Tibial artery (tissue), 4 donors: ENCODE results near the gene IYD.

Experiments used
- DNase-seq, 2 donors: peaks; one replicate each; pipeline ENCODE4 v3.0.0-alpha.2; 2019
- H3K27ac ChIP-seq, 2 donors: fragments of 200-600 bp; sonication (generic) in 1 of 2; 1 replicate in 1 of 2; 2 replicates in 1 of 2; pipeline ENCODE4 v1.5.1; 2018 to 2019; ENCODE audit warnings: mild to moderate bottlenecking in 1 of 2
- H3K27me3 ChIP-seq, 2 donors: fragments of 200-600 bp; sonication (generic) in 1 of 2; one replicate each; pipeline versions ENCODE4 v1.5.1 to v1.6.0; 2016 to 2019
- H3K36me3 ChIP-seq, 3 donors: fragments of 200-600 bp; sonication (generic) in 2 of 3; one replicate each; pipeline ENCODE4 v1.5.1; 2016 to 2019; ENCODE audit warnings: mild to moderate bottlenecking in 2 of 3
- H3K4me1 ChIP-seq, 4 donors: fragments of 200-600 bp; sonication (generic) in 2 of 4; 1 replicate in 3 of 4; 2 replicates in 1 of 4; pipeline ENCODE4 v1.5.1; 2016 to 2019
- H3K4me3 ChIP-seq, 2 donors: fragments of 200-600 bp; sonication (generic) in 1 of 2; 1 replicate in 1 of 2; 2 replicates in 1 of 2; pipeline ENCODE4 v1.5.1; 2018 to 2019; ENCODE audit warnings: mild to moderate bottlenecking in 2 of 2
- H3K9me3 ChIP-seq, 3 donors: fragments of 200-600 bp; sonication (generic) in 1 of 3; one replicate each; pipeline ENCODE4 v1.5.1; 2016 to 2019
- CTCF ChIP-seq, 2 experiments: fragments of 200-600 bp in 1 of 2; fragments of 450-650 bp in 1 of 2; IDR thresholded peaks; one replicate each; pipeline ENCODE4 v1.5.1; 2017 to 2019; ENCODE audit warnings: antibody characterized with exemption in 2 of 2, mild to moderate bottlenecking in 1 of 2, moderate library complexity in 1 of 2
- intact Hi-C: fragments of 100-400 bp; cut with DNase I; formaldehyde crosslinking; loops from one replicate; pipeline ENCODE4 v1.15.0; 2023; ENCODE audit warnings: low total_unique reads

IYD gene

DNA sequence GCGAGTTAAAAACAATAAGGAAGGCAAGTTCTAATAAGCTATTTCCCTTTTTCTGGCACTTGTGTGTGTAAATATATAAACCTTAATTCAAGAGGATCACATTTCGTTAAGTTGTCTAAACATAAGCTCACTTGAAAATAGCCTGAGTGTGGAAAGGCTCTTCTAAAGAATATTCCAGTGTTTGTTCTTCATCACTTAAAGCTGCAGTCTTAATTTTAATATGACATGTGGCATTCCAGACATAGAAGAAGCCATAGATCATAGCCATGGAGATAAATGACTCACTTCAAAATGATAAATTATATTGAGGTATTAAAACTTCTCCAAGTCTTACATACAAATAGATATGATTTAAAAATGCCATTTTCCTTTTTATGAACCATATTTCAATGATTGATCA is 42.1 kb downstream of the IYD start:
- no peak for TF ChIP-seq CTCF (IDR thresholded peaks at IDR 0.05)
- H3K36me3 ChIP-seq: no peaks in the 10 kb centered on the region
- intact Hi-C loops: no loop called here
- no peak overlapping the region for H3K27ac ChIP-seq
- H3K4me3 ChIP-seq: no peak overlapping the region
- no peaks in the 10 kb centered on the region for H3K9me3 ChIP-seq
- peaks cover 0 to 13% (median 10%) of the 10 kb centered on the region in 4 donors for H3K4me1 ChIP-seq
- DNase-seq: no peak
- no peaks in the 10 kb centered on the region for H3K27me3 ChIP-seq

GRCh38 chr6:150412221-150412620 is 43.4 kb downstream of the IYD start:
- no peak for TF ChIP-seq CTCF (IDR thresholded peaks at IDR 0.05)
- H3K4me1 ChIP-seq: peaks cover 0 to 13% (median 10%) of the 10 kb centered on the region in 4 donors
- H3K27me3 ChIP-seq: peaks cover 0 to 2% of the 10 kb centered on the region in 2 donors
- no peak overlapping the region for H3K4me3 ChIP-seq
- DNase-seq: no peak
- intact Hi-C loops: no loop called here
- H3K27ac ChIP-seq: no peak overlapping the region
- H3K9me3 ChIP-seq: no peaks in the 10 kb centered on the region
- no peaks in the 10 kb centered on the region for H3K36me3 ChIP-seq

GRCh38 chr6:150413198-150413597 is 44.4 kb downstream of the IYD start:
- intact Hi-C loops: no loop called here
- Histone ChIP-seq H3K4me1 (peaks cover 0 to 13% (median 10%) of the 10 kb centered on the region in 4 donors), H3K9me3 (no peaks in the 10 kb centered on the region), H3K36me3 (no peaks in the 10 kb centered on the region), H3K4me3 (no peak overlapping the region), H3K27ac (no peak overlapping the region), H3K27me3 (peaks cover 0 to 2% of the 10 kb centered on the region in 2 donors)
- TF ChIP-seq CTCF (IDR thresholded peaks at IDR 0.05): no peak
- DNase-seq: no peak

GRCh38 chr6:150413781-150414281 is 45.0 kb downstream of the IYD start:
- H3K27ac ChIP-seq: no peak overlapping the region
- H3K9me3 ChIP-seq: no peaks in the 10 kb centered on the region
- H3K27me3 ChIP-seq: peaks cover 0 to 2% of the 10 kb centered on the region in 2 donors
- intact Hi-C loops: no loop called here
- no peak for TF ChIP-seq CTCF (IDR thresholded peaks at IDR 0.05)
- H3K4me1 ChIP-seq: peaks cover 0 to 17% (median 9%) of the 10 kb centered on the region in 4 donors
- no peaks in the 10 kb centered on the region for H3K36me3 ChIP-seq
- H3K4me3 ChIP-seq: no peak overlapping the region
- no peak for DNase-seq

DNA sequence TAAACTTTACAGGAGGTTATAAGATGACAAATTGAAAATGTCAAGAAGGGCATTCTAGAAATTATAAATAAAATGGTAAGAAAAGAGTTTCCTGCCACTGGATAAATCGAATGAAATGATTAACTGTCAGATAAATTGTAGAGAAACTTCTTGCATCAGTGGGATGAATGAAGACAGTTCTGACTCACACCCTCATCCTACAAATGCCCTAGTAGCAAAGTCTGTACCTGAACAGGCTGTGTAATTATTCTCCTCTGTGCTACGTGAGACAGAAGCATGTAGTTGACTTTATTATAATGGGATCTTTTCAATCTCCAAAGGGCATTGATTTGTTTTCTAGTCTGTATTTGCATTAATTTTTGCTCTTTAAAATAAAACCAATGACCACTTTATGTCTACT is 47.3 kb downstream of the IYD start:
- no peak for DNase-seq
- Histone ChIP-seq H3K4me3 (no peak overlapping the region), H3K36me3 (no peaks in the 10 kb centered on the region), H3K27me3 (peaks cover 0 to 2% of the 10 kb centered on the region in 2 donors), H3K27ac (no peak overlapping the region), H3K4me1 (peaks cover 0 to 9% (median 0%) of the 10 kb centered on the region in 4 donors), H3K9me3 (no peaks in the 10 kb centered on the region)
- intact Hi-C loops: no loop called here
- no peak for TF ChIP-seq CTCF (IDR thresholded peaks at IDR 0.05)

DNA sequence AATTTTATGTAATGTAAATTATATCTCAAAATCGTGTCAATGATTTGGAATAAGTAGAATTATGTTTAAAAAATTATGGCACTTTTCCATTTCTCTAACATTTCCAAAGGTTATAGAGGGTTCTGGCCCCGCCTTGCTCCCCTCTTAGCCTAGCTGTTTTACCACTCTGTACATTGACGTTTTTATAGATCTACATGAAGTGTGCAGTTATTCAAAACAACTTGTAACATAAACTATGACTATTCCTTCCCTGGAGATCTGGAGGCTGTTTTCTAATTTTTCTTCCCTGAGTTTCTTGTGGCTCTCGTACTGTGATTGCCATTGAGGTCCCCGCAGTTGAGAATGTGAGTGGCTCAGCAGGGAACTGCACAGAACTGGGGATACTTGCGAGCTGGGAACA is 48.4 kb downstream of the IYD start:
- H3K27ac ChIP-seq: no peak overlapping the region

More for the DNA sequence above, 48.4 kb downstream of the IYD start:
- H3K9me3 ChIP-seq: no peaks in the 10 kb centered on the region
- intact Hi-C loops: no loop called here
- H3K4me1 ChIP-seq: peaks cover 0 to 9% (median 0%) of the 10 kb centered on the region in 4 donors
- DNase-seq: no peak
- no peak overlapping the region for H3K4me3 ChIP-seq
- no peaks in the 10 kb centered on the region for H3K36me3 ChIP-seq
- no peak for TF ChIP-seq CTCF (IDR thresholded peaks at IDR 0.05)
- H3K27me3 ChIP-seq: peaks cover 0 to 2% of the 10 kb centered on the region in 2 donors
